GM19395 (cell line): ENCODE data around the gene SUN1.
"Not testable (repeated sequence)": the region's sequence is repeated elsewhere in the genome, so short reads cannot be mapped to it uniquely, and the experiment has no call there.

ENCODE experiments used
- ATAC-seq: cut with Tn5 transposase; IDR thresholded peaks from one replicate; pipeline ENCODE4 v1.9.1; 2021; ENCODE audit warnings: mild to moderate bottlenecking, moderate library complexity; ENCODE audit not compliant: unreplicated experiment

Gene SUN1

DNA sequence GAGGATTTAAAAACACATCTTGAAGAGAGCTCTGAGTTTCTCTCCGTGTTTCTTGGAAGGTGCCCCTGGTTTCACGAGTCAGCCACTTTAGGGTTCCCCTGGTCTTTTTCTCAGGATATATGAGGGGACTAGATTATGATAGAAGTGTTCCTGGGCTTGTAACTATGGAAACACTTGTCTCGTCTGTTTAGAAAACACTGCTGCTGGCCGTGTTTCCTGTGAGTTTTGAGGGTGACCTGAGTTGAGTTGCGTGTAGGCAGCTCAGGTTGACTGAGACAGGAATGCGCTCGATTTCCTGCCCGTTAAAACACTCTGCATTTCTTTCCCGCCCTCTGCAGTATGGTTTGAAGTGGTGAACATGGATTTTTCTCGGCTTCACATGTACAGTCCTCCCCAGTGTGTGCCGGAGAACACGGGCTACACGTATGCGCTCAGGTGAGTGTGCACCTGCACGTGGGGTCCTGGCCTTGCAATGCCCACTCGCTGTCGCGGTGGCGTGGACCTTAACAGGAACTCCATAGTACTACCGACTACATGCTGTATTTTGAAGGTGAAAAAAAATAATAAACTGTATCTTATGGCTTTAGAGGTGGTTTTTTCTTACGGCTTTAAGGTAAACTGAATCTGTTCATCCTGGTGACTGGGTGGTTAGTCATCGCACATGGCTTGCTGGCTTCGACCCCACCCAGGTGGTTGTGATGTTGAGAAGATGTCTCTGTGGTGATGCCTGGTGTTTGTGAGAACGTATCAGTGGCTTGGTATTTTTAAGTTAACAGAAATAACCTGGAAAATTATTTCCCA lies at the start of gene SUN1:
Gene SUN1 (plus strand): TSS at position 310 of the 801 bp plus-strand sequence. CDS start 49 bp downstream, at position 359.
- ATAC-seq = peak; percentile 50

DNA sequence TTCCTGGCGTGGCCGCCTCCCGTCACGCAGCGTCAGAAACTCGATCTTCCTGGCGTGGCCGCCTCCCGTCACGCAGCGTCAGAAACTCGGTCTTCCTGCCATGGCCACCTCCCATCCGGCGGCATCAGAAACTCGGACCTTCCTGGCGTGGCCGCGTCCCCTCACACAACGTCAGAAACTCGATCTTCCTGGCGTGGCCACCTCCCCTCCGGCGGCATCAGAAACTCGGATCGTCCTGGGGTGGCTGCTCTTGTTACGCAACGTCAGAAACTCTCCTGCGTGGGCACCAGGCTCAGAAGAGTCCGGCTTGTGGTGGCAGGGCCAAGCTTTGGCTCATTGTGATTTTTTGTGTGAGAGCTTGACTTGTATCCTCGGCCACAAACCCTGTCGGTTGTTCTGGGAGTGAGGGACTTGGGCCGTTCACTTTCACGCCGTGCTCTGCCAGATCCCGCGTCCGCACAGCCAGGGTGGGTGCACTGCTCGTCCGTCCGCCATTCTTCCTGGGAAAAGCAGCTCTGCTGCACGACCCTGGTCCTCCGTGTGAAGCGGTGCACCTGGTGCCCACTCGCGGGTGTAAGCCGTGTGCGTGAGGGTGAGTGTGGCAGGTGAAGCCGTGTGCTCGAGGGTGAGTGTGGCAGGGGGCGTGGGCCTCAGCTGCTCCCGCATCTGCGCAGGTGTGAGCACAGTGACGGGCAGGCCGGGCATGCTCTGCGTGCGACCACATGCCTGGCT lies 49.4 kb upstream of the SUN1 start:
- no peak for ATAC-seq

DNA sequence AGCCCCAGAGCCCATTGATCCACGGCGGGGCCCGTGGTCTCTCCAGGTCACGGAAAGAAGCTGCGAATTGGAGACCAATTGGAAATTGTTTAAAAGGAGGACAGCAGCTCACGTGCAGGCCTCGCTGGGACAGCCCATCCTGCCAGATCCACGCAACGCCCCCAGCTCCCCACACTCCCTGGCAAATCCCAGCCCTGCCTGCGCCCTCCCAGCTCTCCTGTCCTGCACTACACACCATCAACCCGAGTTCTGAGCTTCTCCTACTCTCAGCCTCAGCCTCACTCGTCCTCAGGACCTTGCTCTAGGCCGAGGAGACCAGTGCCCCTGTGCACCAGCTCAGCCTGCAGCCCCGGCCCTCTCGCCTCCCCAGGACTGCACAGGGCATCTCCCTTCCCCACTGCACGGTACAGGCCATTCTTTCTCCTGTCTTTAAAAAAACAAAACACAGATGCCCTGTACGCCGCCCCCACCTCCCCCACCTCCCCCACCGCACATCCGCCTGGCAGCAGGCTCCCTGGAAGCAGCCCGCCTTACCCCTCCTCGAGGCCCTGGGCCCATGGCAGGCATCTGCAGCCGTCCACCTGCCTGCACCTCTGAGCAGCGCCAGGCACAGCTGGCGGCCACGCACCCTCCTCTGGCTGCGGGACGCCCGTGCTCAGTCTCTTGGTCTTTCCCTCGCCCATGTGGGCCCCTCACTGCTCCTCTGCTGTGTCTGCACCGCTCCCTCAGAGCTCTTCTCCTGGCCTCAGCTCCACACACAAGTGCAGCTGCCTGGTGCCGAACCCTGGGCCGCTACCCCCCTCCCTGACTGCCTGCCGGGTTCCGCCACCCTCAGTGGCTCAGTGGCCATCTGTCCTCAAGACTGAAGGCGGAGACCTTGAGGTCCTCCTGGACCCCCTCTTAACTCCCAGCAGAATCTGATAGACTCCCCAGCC lies 48.5 kb upstream of the SUN1 start:
- ATAC-seq = no peak

DNA sequence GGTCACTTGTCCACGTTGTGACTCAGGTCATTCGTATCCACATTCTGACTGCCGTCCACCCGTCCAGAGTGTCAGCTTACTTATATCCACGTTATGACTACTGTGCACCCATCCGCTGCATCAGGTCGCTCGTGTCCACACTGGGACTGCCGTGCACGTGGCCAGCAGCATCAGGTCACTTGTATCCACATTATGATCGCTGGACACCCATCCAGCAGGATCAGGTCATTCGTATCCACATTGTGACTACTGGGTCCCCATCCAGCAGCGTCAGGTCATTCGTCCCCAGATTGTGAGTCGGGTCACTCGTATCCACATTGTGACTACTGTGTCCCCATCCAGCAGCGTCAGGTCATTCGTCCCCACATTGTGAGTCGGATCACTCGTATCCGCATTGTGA lies 47.3 kb upstream of the SUN1 start:
- ATAC-seq = no peak

- ATAC-seq = no peak
These were observed 46.9 kb upstream of the SUN1 start for GRCh38 chr7:785416-785815.

- no peak for ATAC-seq
These were observed 45.6 kb upstream of the SUN1 start for GRCh38 chr7:786472-787255.

DNA sequence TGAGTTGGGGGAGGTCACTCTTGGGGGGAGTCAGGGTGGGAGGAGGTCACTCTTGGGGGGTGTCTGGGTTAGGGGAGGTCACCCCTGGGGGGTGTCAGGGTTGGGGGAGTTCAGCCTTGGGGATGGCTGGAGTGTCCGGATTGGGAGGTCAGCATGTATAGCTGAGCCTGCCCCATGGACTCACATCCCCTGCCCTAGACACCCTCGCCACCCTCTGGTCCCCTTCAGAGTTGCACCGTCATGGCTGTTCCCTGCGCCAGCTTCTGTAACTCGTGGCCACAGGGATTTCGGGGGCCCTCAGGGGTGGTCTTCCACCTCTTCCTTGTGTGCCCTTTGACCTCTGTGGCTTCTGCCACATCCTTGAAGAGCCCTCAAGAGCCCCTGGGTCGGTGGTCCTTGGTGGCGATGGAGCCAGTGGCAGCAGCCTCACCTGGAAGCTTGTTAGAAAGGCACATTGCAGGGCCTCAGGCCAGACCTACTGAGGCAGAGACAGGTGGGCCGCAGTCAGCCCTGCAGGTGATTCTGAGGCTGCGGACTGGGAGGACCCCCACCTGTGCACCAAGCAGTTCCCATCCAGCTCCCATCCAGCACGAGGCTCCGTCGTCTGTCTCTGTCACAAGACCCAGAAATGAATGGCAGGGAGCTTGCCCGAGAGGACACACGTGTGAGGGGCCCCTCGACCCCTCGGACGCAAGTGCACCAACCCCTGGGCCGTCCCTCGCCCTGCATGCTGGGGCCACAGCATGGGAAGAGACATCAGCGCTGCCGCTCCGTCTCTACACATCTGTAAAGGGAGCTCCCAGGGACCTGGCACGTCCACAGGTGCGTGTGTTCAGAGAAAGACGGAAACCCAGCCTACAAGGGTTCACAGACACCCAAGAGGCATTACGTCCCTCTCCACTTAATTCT lies 44.7 kb upstream of the SUN1 start:
- no peak for ATAC-seq

DNA sequence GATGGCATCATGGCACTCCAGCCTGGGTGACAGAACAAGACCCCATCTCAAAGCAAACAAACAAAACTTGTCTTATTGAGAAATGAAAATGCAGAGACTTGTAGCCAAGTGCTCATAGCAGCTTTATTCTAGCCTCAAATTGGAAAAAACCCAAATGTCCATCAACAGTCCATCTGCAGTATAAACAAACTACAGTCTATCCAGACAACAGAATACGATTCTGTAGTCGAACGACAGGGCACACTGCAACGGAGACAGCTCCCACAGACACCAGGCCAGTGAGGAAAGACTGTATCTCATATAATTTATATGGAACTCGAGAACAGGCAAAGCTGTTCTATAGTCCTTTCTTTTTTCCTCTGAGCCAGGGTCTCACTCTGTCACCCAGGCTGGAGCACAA lies 40.8 kb upstream of the SUN1 start:
- ATAC-seq = no peak

DNA sequence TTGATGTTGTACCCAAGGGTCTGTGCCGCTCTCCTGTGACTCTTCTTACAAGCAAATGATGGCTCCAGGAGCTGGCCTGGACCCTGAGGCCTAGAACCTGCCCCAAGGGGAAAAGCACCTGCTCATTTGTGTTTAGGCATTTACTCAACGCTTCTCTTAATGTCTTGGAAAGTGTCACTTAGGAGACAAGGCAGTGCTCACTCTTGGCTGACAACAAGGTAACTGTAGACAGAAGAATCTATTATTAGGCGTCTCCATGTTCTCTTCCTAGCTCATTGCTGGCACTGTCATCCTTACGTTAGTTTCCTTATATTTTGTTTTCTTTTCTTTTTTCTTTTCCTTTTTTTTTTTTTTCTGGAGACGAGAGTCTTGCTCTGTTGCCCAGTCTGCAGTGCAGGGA lies 38.1 kb upstream of the SUN1 start:
- no peak for ATAC-seq

GRCh38 chr7:794671-795329 lies 37.5 kb upstream of the SUN1 start:
- ATAC-seq = no peak

DNA sequence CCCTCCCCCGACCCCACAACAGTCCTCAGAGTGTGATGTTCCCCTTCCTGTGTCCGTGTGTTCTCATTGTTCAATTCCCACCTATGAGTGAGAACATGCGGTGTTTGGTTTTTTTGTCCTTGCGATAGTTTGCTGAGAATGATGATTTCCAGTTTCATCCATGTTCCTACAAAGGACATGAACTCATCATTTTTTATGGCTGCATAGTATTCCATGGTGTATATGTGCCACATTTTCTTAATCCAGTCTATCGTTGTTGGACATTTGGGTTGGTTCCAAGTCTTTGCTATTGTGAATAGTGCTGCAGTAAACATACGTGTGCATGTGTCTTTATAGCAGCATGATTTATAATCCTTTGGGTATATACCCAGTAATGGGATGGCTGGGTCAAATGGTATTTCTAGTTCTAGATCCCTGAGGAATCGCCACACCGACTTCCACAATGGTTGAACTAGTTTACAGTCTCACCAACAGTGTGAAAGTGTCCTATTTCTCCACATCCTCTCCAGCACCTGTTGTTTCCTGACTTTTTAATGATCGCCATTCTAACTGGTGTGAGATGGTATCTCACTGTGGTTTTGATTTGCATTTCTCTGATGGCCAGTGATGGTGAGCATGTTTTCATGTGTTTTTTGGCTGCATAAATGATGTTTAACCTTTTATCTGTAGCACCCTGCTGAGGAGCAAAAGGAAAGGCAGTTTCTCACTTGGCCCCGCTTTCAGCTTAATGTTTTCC lies 35.7 kb upstream of the SUN1 start:
- not testable (repeated sequence) for ATAC-seq

DNA sequence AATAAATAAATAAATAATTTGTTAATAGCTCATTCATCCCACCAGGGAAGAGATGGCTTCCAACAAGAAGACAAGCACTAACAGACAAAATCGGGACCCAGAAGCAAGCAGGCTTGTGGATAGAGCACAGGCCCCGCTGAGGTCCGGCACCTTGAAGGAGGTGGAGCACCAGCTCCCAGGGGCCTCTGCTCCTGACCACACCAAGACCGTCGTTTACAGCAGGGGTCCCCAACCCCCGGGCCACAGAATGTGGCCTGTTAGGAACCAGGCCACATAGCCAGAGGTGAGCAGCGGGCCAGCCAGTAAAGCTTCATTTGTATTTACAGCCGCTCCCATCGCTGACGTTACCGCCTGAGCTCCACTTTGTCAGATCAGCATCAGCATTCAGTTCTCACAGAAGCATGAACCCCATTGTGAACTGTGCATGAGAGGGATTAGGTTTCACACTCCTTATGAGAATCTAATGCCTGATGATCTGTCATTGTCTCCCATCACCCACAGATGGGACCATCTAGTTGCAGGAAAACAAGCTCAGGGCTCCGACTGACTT lies 33.3 kb upstream of the SUN1 start:
- no peak for ATAC-seq

GRCh38 chr7:800692-801091 lies 31.6 kb upstream of the SUN1 start:
- ATAC-seq = no peak

- ATAC-seq = not testable (repeated sequence)
These were observed 30.9 kb upstream of the SUN1 start for GRCh38 chr7:801351-801750.

- no peak for ATAC-seq
These were observed 30.3 kb upstream of the SUN1 start for GRCh38 chr7:801940-802381.

DNA sequence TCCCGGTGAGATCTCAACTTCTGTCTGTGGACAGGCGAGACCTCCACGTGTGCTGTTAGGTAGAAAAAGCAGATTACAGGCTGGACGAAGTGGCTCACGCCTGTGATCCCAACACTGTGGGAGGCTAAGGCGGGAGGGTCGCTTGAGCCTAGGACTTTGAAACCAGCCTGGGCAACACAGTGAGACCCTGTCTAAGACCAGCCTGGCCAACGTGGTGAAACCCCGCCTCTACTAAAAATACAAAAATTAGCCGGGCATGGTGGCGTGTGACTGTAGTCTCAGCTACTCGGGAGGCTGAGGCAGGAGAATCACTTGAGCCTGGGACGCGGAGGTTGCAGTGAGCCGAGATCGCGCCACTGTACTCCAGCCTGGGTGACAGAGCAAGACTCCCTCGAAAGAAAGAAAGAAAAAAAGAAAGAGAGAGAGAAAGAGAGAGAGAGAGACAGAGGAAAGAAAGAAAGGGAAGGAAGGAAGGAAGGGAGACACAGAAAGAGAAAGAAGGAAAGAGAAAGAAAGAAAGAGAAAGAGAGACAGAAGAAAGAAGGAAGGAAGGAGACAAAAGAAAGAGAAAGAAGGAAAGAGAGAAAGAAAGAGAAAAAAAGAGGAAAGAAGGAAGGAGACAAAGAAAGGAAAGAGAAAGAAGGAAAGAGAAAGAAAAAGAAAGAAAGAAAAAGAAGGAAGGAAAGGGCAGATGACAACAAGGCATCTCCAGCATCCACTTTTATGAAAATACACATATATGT lies 29.6 kb upstream of the SUN1 start:
- ATAC-seq = no peak

DNA sequence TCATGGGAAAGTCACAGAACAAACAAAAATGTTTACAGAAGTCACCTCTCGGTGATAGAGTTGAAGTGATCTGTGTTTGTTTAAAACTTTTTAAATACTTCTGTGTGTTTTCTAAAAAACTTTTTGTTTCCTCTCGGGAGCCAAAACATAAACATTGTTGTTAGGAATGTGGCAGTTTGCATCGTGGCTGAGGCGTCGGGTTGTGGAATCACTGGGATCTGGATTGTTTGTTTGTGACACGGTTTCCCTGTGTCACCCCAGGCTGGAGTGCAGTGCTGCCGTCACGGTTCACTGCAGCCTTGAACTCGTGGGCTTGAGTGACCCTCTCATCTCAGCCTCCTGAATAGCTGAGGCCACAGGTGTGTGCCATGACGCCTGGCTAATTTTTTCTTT lies 29.0 kb upstream of the SUN1 start:
- no peak for ATAC-seq
